Measurements from ENCODE around the gene ATP6V1E1.

The ATP6V1E1 gene

GRCh38 chr22:17583151-17583550 lies 45.4 kb downstream of the ATP6V1E1 start (continued):
- no peak for TF ChIP-seq TSHZ2 (CRISPR knock-in tag; IDR thresholded peaks at IDR 0.05)

GRCh38 chr22:17581631-17582030 lies 46.9 kb downstream of the ATP6V1E1 start:
- no peak for ATAC-seq
- no peak for TF ChIP-seq CREB5 (CRISPR knock-in tag; IDR thresholded peaks at IDR 0.05; ENCODE audit: low read depth)
- TF ChIP-seq ISL1 (CRISPR knock-in tag; IDR thresholded peaks at IDR 0.05) = no peak
- no peak for TF ChIP-seq ZC3H10 (CRISPR knock-in tag; IDR thresholded peaks at IDR 0.05)
- TF ChIP-seq CSRNP3 (CRISPR knock-in tag; IDR thresholded peaks at IDR 0.05) = no peak
- TF ChIP-seq CSDC2 (CRISPR knock-in tag; IDR thresholded peaks at IDR 0.05) = no peak
- TF ChIP-seq ZNF565 (CRISPR knock-in tag; conservative IDR thresholded peaks at IDR 0.05; ENCODE audit: low read depth) = no peak
- TF ChIP-seq ZNF70 (CRISPR knock-in tag; IDR thresholded peaks at IDR 0.05) = no peak
- TF ChIP-seq BACH2 (CRISPR knock-in tag; IDR thresholded peaks at IDR 0.05; ENCODE audit: borderline replicate concordance) = no peak

- TF ChIP-seq ESRRG (CRISPR knock-in tag; IDR thresholded peaks at IDR 0.05) (no peak), CSDC2 (CRISPR knock-in tag; IDR thresholded peaks at IDR 0.05) (no peak), ZFP30 (CRISPR knock-in tag; IDR thresholded peaks at IDR 0.05) (no peak), POU6F1 (CRISPR knock-in tag; IDR thresholded peaks at IDR 0.05; ENCODE audit: borderline replicate concordance, low read depth) (no peak), PATZ1 (CRISPR knock-in tag; IDR thresholded peaks at IDR 0.05; ENCODE audit: borderline replicate concordance) (no peak), TSHZ2 (CRISPR knock-in tag; IDR thresholded peaks at IDR 0.05) (no peak), CREB5 (CRISPR knock-in tag; IDR thresholded peaks at IDR 0.05; ENCODE audit: low read depth) (no peak), ZC3H10 (CRISPR knock-in tag; IDR thresholded peaks at IDR 0.05) (no peak), PPARA (CRISPR knock-in tag; IDR thresholded peaks at IDR 0.05; ENCODE audit: borderline replicate concordance) (no peak)
- no peak for ATAC-seq
These were observed 47.5 kb downstream of the ATP6V1E1 start for GRCh38 chr22:17581056-17581455.

All from SK-N-SH treated with all-trans-retinoic acid at 6 μM for 48 hours (cell line).